ENCODE measurements around the gene UCK2.

The UCK2 gene

GRCh38 chr1:165879946-165880345, 52.5 kb downstream of the UCK2 start:
- DNase-seq (ENCODE audit: low read depth): no peak

- no peak for DNase-seq (ENCODE audit: low read depth)
These were observed 53.6 kb downstream of the UCK2 start for GRCh38 chr1:165880993-165881392.

GRCh38 chr1:165882168-165882837, 54.9 kb downstream of the UCK2 start:
- no peak for DNase-seq (ENCODE audit: low read depth)

- no peak for DNase-seq (ENCODE audit: low read depth)
These were observed 55.6 kb downstream of the UCK2 start for GRCh38 chr1:165883056-165883455.

- DNase-seq (ENCODE audit: low read depth): no peak
These were observed 56.7 kb downstream of the UCK2 start for GRCh38 chr1:165884009-165884689.

- DNase-seq (ENCODE audit: low read depth): no peak
These were observed 57.4 kb downstream of the UCK2 start for GRCh38 chr1:165884690-165885304.

DNA sequence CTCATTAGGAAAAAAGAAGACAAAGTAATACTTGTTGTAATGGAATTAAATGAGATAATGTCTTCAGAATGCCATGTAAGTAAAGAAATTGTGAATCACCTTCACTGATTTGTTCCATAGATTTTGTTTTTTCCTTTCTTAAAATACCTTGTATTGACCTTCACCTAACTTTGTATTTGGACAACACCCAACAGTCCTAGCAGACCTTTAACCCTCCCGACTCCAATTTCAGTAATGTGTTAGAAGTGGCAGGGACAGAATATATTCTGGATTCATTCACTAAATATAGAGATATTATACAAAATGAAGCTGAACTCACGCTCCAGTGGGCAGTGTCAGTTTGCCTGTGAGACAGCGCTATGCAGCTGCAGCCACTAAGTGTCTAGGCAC, 57.9 kb downstream of the UCK2 start:
- no peak for DNase-seq (ENCODE audit: low read depth)

GRCh38 chr1:165886193-165886592, 58.8 kb downstream of the UCK2 start:
- no peak for DNase-seq (ENCODE audit: low read depth)

- DNase-seq (ENCODE audit: low read depth): no peak
These were observed 59.6 kb downstream of the UCK2 start for GRCh38 chr1:165886983-165887382.

GRCh38 chr1:165887877-165888551, 60.6 kb downstream of the UCK2 start:
- DNase-seq (ENCODE audit: low read depth): no peak

DNA sequence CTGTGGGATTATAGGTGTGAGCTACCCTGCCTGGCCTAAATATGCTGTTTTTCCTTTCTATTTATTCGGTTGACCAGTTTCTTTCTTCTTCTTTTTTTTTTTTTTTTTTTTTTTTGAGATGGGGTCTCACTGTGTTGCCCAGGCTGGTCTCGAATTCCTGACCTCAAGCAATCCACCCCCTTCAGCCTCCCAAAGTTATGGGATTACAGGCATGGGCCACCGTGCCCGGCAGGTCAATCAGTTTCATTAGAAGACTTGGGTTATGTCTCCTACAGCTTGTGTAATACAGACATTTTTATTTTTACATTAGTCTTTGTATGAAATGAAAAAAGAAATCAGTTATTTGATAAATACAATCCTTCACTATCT, 61.1 kb downstream of the UCK2 start:
- no peak for DNase-seq (ENCODE audit: low read depth)

DNA sequence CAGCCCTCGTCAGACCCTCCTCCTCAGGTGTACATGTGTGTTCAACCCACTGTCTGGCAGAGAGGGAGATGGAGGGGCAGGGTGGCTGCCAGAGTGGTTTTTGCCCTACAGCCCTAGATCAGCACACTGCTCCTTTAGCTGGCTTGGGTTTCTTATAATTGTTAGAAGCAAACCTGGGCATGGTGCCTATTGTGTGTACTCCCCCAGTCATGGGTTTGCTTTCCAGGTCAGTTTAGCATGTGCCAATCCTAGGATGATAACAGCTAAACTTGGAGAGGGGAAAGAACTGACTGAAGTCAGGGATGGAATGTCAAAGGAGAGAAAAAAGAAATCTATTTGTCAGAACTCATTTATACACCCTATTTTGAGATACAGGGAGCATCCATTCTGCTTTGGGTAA, 63.3 kb downstream of the UCK2 start:
- no peak for DNase-seq (ENCODE audit: low read depth)

DNA sequence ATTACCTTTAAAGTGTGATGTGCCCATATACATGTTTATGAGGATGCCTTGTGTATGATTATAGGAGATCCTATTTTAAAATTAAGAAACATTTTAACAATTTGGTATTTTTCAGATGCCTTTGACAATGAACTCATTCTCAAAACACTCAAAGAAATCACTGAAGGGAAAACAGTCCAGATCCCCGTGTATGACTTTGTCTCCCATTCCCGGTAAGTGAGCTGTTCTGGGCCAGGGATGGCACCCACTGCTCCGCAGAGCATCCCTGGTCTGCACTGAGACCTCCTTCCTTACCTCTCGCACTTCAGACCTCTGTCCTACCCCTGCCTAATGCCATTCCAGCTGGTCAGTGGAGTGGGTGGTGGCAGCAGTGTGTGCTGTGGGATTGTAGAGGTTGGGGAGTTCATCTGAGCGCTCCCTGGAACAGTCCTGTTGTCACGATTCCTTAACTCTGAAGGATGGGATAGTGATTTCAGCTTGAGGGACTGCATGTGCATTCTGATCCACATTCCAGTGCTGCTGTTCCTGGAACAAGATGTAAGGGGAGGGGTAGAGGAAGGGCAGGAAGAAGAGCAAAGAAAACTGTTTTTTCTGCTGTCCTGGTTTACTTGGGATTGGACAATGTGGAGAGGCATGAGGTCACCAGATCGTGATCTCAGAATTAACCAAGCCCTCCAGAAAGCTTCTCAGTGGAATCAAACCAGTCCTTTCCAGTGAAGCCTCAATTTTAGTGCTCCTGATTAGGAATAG, 63.9 kb downstream of the UCK2 start:
- DNase-seq (ENCODE audit: low read depth): no peak

DNA sequence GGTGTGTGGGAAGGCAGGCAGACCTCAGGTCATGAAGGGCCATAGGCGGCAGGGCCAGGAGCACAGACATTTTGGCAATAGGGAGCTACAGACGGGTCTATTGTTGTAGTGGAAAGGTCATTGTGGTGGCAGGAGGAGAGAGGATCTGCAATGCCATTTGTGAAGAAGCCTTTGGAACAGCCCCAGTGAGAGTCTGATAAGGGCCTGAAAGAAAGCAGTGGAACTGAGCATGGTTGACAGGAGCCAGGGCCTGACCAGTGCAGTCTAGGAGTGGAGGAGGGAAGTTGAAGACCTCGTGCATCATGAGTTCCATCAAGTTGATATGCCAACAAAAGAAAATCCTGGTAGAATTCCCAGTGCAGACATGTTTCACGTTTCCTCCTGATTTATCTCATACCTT, 65.5 kb downstream of the UCK2 start:
- DNase-seq (ENCODE audit: low read depth): no peak

GRCh38 chr1:165893507-165893906, 66.1 kb downstream of the UCK2 start:
- DNase-seq (ENCODE audit: low read depth): no peak

- DNase-seq (ENCODE audit: low read depth): no peak
These were observed 67.2 kb downstream of the UCK2 start for GRCh38 chr1:165894591-165894990.

- no peak for DNase-seq (ENCODE audit: low read depth)
These were observed 68.0 kb downstream of the UCK2 start for GRCh38 chr1:165895451-165895871.

DNA sequence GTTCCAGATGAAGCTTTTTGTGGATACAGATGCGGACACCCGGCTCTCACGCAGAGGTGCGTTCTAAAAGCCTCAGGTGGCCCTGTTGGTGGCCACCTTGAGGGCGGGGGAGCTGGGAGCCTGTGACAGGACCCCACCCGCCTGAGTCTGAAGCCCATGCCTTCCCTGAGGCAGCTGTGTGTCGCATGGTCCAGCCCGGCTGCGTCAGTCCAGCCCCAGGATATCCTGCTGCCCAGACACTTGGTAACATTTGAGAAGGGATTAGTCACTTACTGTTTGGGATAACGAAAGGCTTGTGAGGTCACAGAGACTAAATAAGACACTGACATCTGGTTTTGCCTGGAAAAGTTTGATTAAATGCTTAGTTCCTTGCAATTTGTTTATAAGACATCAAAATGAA, 68.9 kb downstream of the UCK2 start:
- no peak for DNase-seq (ENCODE audit: low read depth)

- no peak for DNase-seq (ENCODE audit: low read depth)
These were observed 70.2 kb downstream of the UCK2 start for GRCh38 chr1:165897326-165898303.

- DNase-seq (ENCODE audit: low read depth): no peak
These were observed 71.4 kb downstream of the UCK2 start for GRCh38 chr1:165898837-165899236.

DNA sequence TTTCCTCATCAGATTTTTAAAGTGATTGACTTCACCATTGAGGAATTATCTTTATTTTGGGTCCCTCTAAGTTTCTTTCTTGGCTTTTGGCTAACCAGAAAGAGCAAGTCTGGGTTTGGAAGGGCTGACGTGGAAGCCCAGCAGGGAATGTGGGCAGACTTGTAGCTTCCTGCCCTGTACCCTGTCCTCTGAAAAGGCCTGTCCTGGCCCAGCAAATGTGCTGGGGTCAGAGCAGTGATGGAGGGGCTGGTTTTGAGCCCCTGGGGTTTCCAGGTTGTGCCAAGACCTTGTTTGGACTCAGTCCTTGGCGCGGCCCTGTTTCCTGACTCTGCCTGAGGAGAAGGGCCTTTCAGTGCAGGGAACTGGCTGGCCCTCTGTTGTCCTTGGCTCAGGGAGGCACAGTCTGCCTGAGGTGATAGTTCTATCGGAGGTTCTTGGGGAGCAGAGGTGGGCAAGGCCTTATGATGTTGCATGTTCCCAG, 72.1 kb downstream of the UCK2 start:
- DNase-seq (ENCODE audit: low read depth): no peak
